GM21619 (cell line): Measurements from ENCODE around the gene ENO2.

ENCODE experiments used
- ATAC-seq: cut with Tn5 transposase; IDR thresholded peaks from one replicate; pipeline ENCODE4 v1.9.1; 2021; ENCODE audit not compliant: unreplicated experiment

The ENO2 gene

GRCh38 chr12:6912164-6912935 lies 2.0 kb upstream of the ENO2 start:
- ATAC-seq, result no peak

GRCh38 chr12:6914947-6915788 lies 788 bp downstream of the ENO2 start:
- ATAC-seq, result no peak

- no peak for ATAC-seq
Observed at GRCh38 chr12:6915789-6916285, 1.5 kb downstream of the ENO2 start.

GRCh38 chr12:6916426-6917200 lies 2.2 kb downstream of the ENO2 start:
- no peak for ATAC-seq

GRCh38 chr12:6917491-6918231 lies 3.3 kb downstream of the ENO2 start:
- ATAC-seq, result no peak

GRCh38 chr12:6919588-6919987 lies 5.2 kb downstream of the ENO2 start:
- ATAC-seq, result no peak

GRCh38 chr12:6921539-6921938 lies 7.2 kb downstream of the ENO2 start:
- no peak for ATAC-seq

GRCh38 chr12:6921996-6922946 lies 7.9 kb downstream of the ENO2 start:
- no peak for ATAC-seq

- no peak for ATAC-seq
Observed at GRCh38 chr12:6923003-6923732, 8.8 kb downstream of the ENO2 start.

- ATAC-seq, result no peak
Observed at GRCh38 chr12:6923851-6924250, 9.5 kb downstream of the ENO2 start.

- ATAC-seq, result no peak
Observed at GRCh38 chr12:6925239-6925539, 10.8 kb downstream of the ENO2 start.

- no peak for ATAC-seq
Observed at GRCh38 chr12:6925540-6926279, 11.3 kb downstream of the ENO2 start.

GRCh38 chr12:6927379-6928021 lies 13.1 kb downstream of the ENO2 start, which contains the start of gene ATN1:
TSS of gene ATN1 (plus strand) at chr12:6927959. CDS start at chr12:6934002, 6,043 bp downstream.
- no peak for ATAC-seq

- ATAC-seq, result no peak
Observed at GRCh38 chr12:6928022-6928702, 13.8 kb downstream of the ENO2 start.

- ATAC-seq, result no peak
Observed at GRCh38 chr12:6928703-6929407, 14.5 kb downstream of the ENO2 start.
